SHP77 (cell line): ENCODE data around the gene CARD14.
"Not testable (repeated sequence)": the region's sequence is repeated elsewhere in the genome, so short reads cannot be mapped to it uniquely, and the experiment has no call there.

Source experiments
- DNase-seq, 2 experiments: peaks; one replicate each; lab custom pipeline; 2025; lab: John Stamatoyannopoulos, UW

Gene CARD14

GRCh38 chr17:80183581-80184422 is 14.0 kb downstream of the CARD14 start:
- peak; percentile 68 to 71 for DNase-seq

GRCh38 chr17:80184423-80184714 is 14.5 kb downstream of the CARD14 start:
- no peak for DNase-seq

- DNase-seq, result no peak
These were observed 16.1 kb downstream of the CARD14 start for GRCh38 chr17:80185968-80186367.

GRCh38 chr17:80187090-80187489 is 17.3 kb downstream of the CARD14 start:
- DNase-seq, result no peak

- no peak for DNase-seq
These were observed 17.7 kb downstream of the CARD14 start for GRCh38 chr17:80187515-80187941.

- DNase-seq, result no peak
These were observed 19.8 kb downstream of the CARD14 start for GRCh38 chr17:80189611-80190010.

GRCh38 chr17:80190716-80191115 is 20.9 kb downstream of the CARD14 start:
- DNase-seq, result no peak

GRCh38 chr17:80191192-80191591 is 21.4 kb downstream of the CARD14 start:
- DNase-seq, result peak; percentile 62 to 81

- DNase-seq, result no peak
These were observed 22.2 kb downstream of the CARD14 start for GRCh38 chr17:80191865-80192661.

- peak in 1 of 2 experiments; percentile 85 for DNase-seq
These were observed 25.3 kb downstream of the CARD14 start for GRCh38 chr17:80195141-80195540.

GRCh38 chr17:80195671-80196529 is 26.1 kb downstream of the CARD14 start:
- DNase-seq, result no peak

- DNase-seq, result no peak
These were observed 26.8 kb downstream of the CARD14 start for GRCh38 chr17:80196652-80197051.

GRCh38 chr17:80198144-80198661 is 28.4 kb downstream of the CARD14 start:
- DNase-seq, result peak; percentile 40 to 53

- DNase-seq, result not testable (repeated sequence)
These were observed 29.5 kb downstream of the CARD14 start for GRCh38 chr17:80199295-80199694.

GRCh38 chr17:80201446-80201845 is 31.6 kb downstream of the CARD14 start:
- no peak for DNase-seq

- DNase-seq, result no peak
These were observed 32.4 kb downstream of the CARD14 start for GRCh38 chr17:80202197-80202596.

GRCh38 chr17:80203471-80203963 is 33.7 kb downstream of the CARD14 start:
- DNase-seq, result no peak

- DNase-seq, result no peak
These were observed 35.0 kb downstream of the CARD14 start for GRCh38 chr17:80204626-80205468.

- DNase-seq, result no peak
These were observed 36.0 kb downstream of the CARD14 start for GRCh38 chr17:80205811-80206210.

- no peak for DNase-seq
These were observed 38.2 kb downstream of the CARD14 start for GRCh38 chr17:80208050-80208449.

GRCh38 chr17:80209765-80210164 is 39.9 kb downstream of the CARD14 start:
- DNase-seq, result no peak
